Body of pancreas (tissue), 4 donors: ENCODE data around the gene NME7. TPM values are rescaled to one million over a fixed set of nuclear protein-coding genes. Genes with fewer than 3 reads are reported as not detected.

Experiments used
- ATAC-seq: fragments of 150-250 bp; one replicate; pipeline ENCODE4 v1.9.1; 2016
- DNase-seq, 4 donors: peaks; one replicate each; pipeline ENCODE4 v3.0.0-alpha.2; 2019
- H3K27ac ChIP-seq, 4 donors: fragments of 200-600 bp; sonication (generic); 1 replicate in 3 of 4; 2 replicates in 1 of 4; pipeline versions ENCODE4 v1.5.1 to v1.6.1; 2016 to 2019; ENCODE audit warnings: mild to moderate bottlenecking in 1 of 4, mixed read lengths in 1 of 4, moderate library complexity in 1 of 4
- H3K27me3 ChIP-seq, 2 donors: fragments of 200-600 bp; sonication (generic); one replicate each; pipeline ENCODE4 v1.6.0; 2016; ENCODE audit warnings: mild to moderate bottlenecking in 1 of 2
- H3K36me3 ChIP-seq, 2 donors: fragments of 200-600 bp; sonication (generic); replicated peaks in 1 of 2; 2 replicates each; pipeline ENCODE4 v1.5.1; 2016; ENCODE audit warnings: low read depth in 2 of 2; ENCODE audit not compliant: insufficient read depth in 1 of 2
- H3K4me1 ChIP-seq: fragments of 200-600 bp; sonication (generic); one replicate; pipeline ENCODE4 v1.6.0; 2016
- H3K4me3 ChIP-seq, 2 donors: fragments of 200-600 bp; sonication (generic); 1 replicate in 1 of 2; 2 replicates in 1 of 2; pipeline ENCODE4 v1.5.1; 2016 to 2019
- H3K9me3 ChIP-seq, 3 donors: fragments of 200-600 bp; sonication (generic); 1 replicate in 2 of 3; 2 replicates in 1 of 3; pipeline ENCODE4 v1.5.1; 2016
- CTCF ChIP-seq, 7 experiments: fragments of 450-650 bp in 4 of 7; fragments of 200-600 bp in 3 of 7; sonication (generic) in 3 of 7; IDR thresholded peaks; one replicate each; pipeline ENCODE4 v1.5.1; 2016 to 2019; ENCODE audit warnings: antibody characterized with exemption in 7 of 7
- POLR2A ChIP-seq, 3 donors: fragments of 450-650 bp; IDR thresholded peaks; one replicate each; pipeline ENCODE4 v1.6.1; 2016; ENCODE audit warnings: antibody characterized with exemption in 3 of 3, mild to moderate bottlenecking in 2 of 3
- WGBS, 2 donors: methylation state at CpG; one replicate each; pipeline ENCODE4 v1.1.5; 2017; 5-methylcytosine and 5-hydroxymethylcytosine counted together
- intact Hi-C: fragments of 100-400 bp; cut with DNase I; formaldehyde crosslinking; loops from one replicate; pipeline ENCODE4 v1.15.1; 2023
- total RNA-seq, 2 donors: library from RNA; depleted of rRNA; stranded (reverse); fragments of >200 nt; gene quantifications; one replicate each; pipeline ENCODE4 v1.1.0, GENCODE V29; 2016

Gene NME7
- total RNA-seq, 2 donors from 2014 or later = 8.9 to 23.9 TPM

- no peaks in the 10 kb centered on the region for H3K36me3 ChIP-seq
- no peaks in the 10 kb centered on the region for H3K9me3 ChIP-seq
- intact Hi-C loops = no loop called here
- no peak for DNase-seq
- H3K27ac ChIP-seq = peak overlapping the region in 2 of 4 donors; percentile 6 to 42
- H3K27me3 ChIP-seq = no peaks in the 10 kb centered on the region
- WGBS, 2 donors = 10% methylated on average over 2 of the region's 2 CpGs; no CpG with 5 or more reads in 1 of the 2 donors
- no peaks in the 10 kb centered on the region for H3K4me1 ChIP-seq
- H3K4me3 ChIP-seq = no peak overlapping the region
- no peak for TF ChIP-seq POLR2A (IDR thresholded peaks at IDR 0.05)
- peak in 3 of 7 experiments; percentile 31 to 33 (median 33) for TF ChIP-seq CTCF (IDR thresholded peaks at IDR 0.05)
- ATAC-seq = no peak
Measured at GRCh38 chr1:169271098-169271497, 96.5 kb downstream of the NME7 start.

- no peak for TF ChIP-seq POLR2A (IDR thresholded peaks at IDR 0.05)
- no peak for TF ChIP-seq CTCF (IDR thresholded peaks at IDR 0.05)
- DNase-seq (no peak), ATAC-seq (no peak)
- 95% methylated on average over 1 of the region's 1 CpG; no CpG with 5 or more reads in 1 of the 2 donors for WGBS, 2 donors
- Histone ChIP-seq H3K9me3 (no peaks in the 10 kb centered on the region), H3K27me3 (no peaks in the 10 kb centered on the region), H3K4me3 (no peak overlapping the region), H3K36me3 (no peaks in the 10 kb centered on the region), H3K27ac (no peak overlapping the region), H3K4me1 (no peaks in the 10 kb centered on the region)
- intact Hi-C loops = no loop called here
Measured at GRCh38 chr1:169266133-169266532, 101.5 kb downstream of the NME7 start.

GRCh38 chr1:169263059-169263458 lies 104.5 kb downstream of the NME7 start:
- no peak overlapping the region for H3K27ac ChIP-seq
- intact Hi-C loops = no loop called here
- ATAC-seq (no peak), DNase-seq (no peak)
- H3K27me3 ChIP-seq = no peaks in the 10 kb centered on the region
- TF ChIP-seq CTCF (IDR thresholded peaks at IDR 0.05) (no peak), POLR2A (IDR thresholded peaks at IDR 0.05) (no peak)
- H3K4me1 ChIP-seq = no peaks in the 10 kb centered on the region
- H3K9me3 ChIP-seq = no peaks in the 10 kb centered on the region
- no peak overlapping the region for H3K4me3 ChIP-seq
- no peaks in the 10 kb centered on the region for H3K36me3 ChIP-seq

- Histone ChIP-seq H3K9me3 (no peaks in the 10 kb centered on the region), H3K36me3 (no peaks in the 10 kb centered on the region), H3K4me1 (no peaks in the 10 kb centered on the region), H3K27me3 (no peaks in the 10 kb centered on the region), H3K27ac (no peak overlapping the region), H3K4me3 (no peak overlapping the region)
- no peak for ATAC-seq
- TF ChIP-seq POLR2A (IDR thresholded peaks at IDR 0.05) (no peak), CTCF (IDR thresholded peaks at IDR 0.05) (no peak)
- 98% methylated on average over 2 of the region's 2 CpGs; no CpG with 5 or more reads in 1 of the 2 donors for WGBS, 2 donors
- intact Hi-C loops = no loop called here
- no peak for DNase-seq
Measured at GRCh38 chr1:169261884-169262283, 105.7 kb downstream of the NME7 start.

GRCh38 chr1:169260478-169261151 lies 107.0 kb downstream of the NME7 start:
- intact Hi-C loops = no loop called here
- TF ChIP-seq CTCF (IDR thresholded peaks at IDR 0.05) = no peak
- no peak for TF ChIP-seq POLR2A (IDR thresholded peaks at IDR 0.05)
- no peaks in the 10 kb centered on the region for H3K9me3 ChIP-seq
- no peak overlapping the region for H3K4me3 ChIP-seq
- H3K27me3 ChIP-seq = no peaks in the 10 kb centered on the region
- no peak overlapping the region for H3K27ac ChIP-seq
- no peaks in the 10 kb centered on the region for H3K36me3 ChIP-seq
- no peak for DNase-seq
- WGBS, 2 donors = 83% methylated on average over 2 of the region's 2 CpGs; no CpG with 5 or more reads in 1 of the 2 donors
- no peak for ATAC-seq
- H3K4me1 ChIP-seq = no peaks in the 10 kb centered on the region
